Esophagus squamous epithelium (tissue), 5 donors: ENCODE measurements around the gene MED12. TPM values are rescaled to one million over a fixed set of nuclear protein-coding genes. Genes with fewer than 3 reads are reported as not detected.

Experiments used
- DNase-seq: peaks from one replicate; lab custom pipeline; 2025; lab: John Stamatoyannopoulos, UW
- H3K27ac ChIP-seq, 4 donors: fragments of 200-600 bp; sonication (generic); one replicate each; pipeline ENCODE4 v1.5.1; 2016 to 2019; ENCODE audit warnings: mild to moderate bottlenecking in 1 of 4
- H3K27me3 ChIP-seq, 4 donors: fragments of 200-600 bp; sonication (generic); 1 replicate in 3 of 4; 2 replicates in 1 of 4; pipeline versions ENCODE4 v1.5.1 to v1.6.0; 2017 to 2021; ENCODE audit warnings: antibody characterized with exemption in 1 of 4
- H3K36me3 ChIP-seq, 3 donors: fragments of 200-600 bp; sonication (generic); one replicate each; pipeline ENCODE4 v1.5.1; 2016 to 2019
- H3K4me1 ChIP-seq, 3 donors: fragments of 200-600 bp; sonication (generic); one replicate each; pipeline ENCODE4 v1.5.1; 2017 to 2019
- H3K4me3 ChIP-seq, 4 donors: fragments of 200-600 bp; sonication (generic); 1 replicate in 3 of 4; 2 replicates in 1 of 4; pipeline ENCODE4 v1.5.1; 2016 to 2019; ENCODE audit warnings: mild to moderate bottlenecking in 2 of 4, moderate library complexity in 1 of 4
- H3K9me3 ChIP-seq, 3 donors: fragments of 200-600 bp; sonication (generic); one replicate each; pipeline ENCODE4 v1.5.1; 2016 to 2019
- POLR2A ChIP-seq, 4 donors: fragments of 450-650 bp; IDR thresholded peaks; one replicate each; pipeline ENCODE4 v1.6.1; 2017; ENCODE audit warnings: antibody characterized with exemption in 4 of 4, mild to moderate bottlenecking in 4 of 4, moderate library complexity in 3 of 4
- WGBS, 2 donors: methylation state at CpG; one replicate each; pipeline ENCODE4 v1.1.5; 2018; 5-methylcytosine and 5-hydroxymethylcytosine counted together
- intact Hi-C: fragments of 100-400 bp; cut with DNase I; formaldehyde crosslinking; loops from one replicate; pipeline ENCODE4 v1.15.0; 2022
- total RNA-seq, 4 donors: library from RNA; depleted of rRNA; stranded (reverse); fragments of >200 nt; gene quantifications; one replicate each; pipeline ENCODE4 v1.1.0, GENCODE V29; 2016
- TF ChIP-seq, protein P1 (sequence below), 6 experiments: fragments of 450-650 bp in 4 of 6; fragments of 200-600 bp in 2 of 6; sonication (generic) in 2 of 6; IDR thresholded peaks; one replicate each; pipeline ENCODE4 v1.5.1; 2016 to 2019; ENCODE audit warnings: antibody characterized with exemption in 6 of 6, mild to moderate bottlenecking in 4 of 6, moderate library complexity in 4 of 6
- donor health status: DM: yes; HTN: yes; CAD: no.

MED12 gene
- total RNA-seq, 4 donors from 2014 or later = 19.9 to 34.0 (median 24.3) TPM

DNA sequence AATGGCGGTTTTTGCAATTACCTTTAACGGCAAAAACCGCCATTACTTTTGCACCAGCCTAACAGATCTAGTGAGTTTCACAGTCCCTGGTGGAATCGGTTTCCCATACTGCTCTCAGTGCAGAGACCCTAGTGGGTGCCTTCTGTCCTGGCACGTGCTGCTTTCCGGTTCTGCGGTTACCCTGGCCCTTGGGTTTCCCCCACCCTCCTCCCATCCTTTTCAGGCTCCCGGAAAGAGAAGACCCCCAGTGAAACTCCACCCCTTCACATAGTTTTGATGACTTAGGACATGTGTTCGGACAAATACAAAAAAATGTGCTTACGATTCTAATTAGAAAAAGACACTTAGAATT is 63.1 kb downstream of the MED12 start:
- Histone ChIP-seq H3K27ac (peak overlapping the region; percentile 74 to 90 (median 85)), H3K4me3 (peak overlapping the region; percentile 32 to 63 (median 47)), H3K36me3 (no peaks in the 10 kb centered on the region), H3K9me3 (no peaks in the 10 kb centered on the region), H3K4me1 (peaks cover 0 to 21% (median 4%) of the 10 kb centered on the region in 3 donors), H3K27me3 (no peaks in the 10 kb centered on the region)
- 12 to 60% methylated on average over 8 to 9 of the region's 10 CpGs for WGBS, 2 donors
- no peak for TF ChIP-seq POLR2A (IDR thresholded peaks at IDR 0.05)
- TF ChIP-seq, protein P1, sequence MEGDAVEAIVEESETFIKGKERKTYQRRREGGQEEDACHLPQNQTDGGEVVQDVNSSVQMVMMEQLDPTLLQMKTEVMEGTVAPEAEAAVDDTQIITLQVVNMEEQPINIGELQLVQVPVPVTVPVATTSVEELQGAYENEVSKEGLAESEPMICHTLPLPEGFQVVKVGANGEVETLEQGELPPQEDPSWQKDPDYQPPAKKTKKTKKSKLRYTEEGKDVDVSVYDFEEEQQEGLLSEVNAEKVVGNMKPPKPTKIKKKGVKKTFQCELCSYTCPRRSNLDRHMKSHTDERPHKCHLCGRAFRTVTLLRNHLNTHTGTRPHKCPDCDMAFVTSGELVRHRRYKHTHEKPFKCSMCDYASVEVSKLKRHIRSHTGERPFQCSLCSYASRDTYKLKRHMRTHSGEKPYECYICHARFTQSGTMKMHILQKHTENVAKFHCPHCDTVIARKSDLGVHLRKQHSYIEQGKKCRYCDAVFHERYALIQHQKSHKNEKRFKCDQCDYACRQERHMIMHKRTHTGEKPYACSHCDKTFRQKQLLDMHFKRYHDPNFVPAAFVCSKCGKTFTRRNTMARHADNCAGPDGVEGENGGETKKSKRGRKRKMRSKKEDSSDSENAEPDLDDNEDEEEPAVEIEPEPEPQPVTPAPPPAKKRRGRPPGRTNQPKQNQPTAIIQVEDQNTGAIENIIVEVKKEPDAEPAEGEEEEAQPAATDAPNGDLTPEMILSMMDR (IDR thresholded peaks at IDR 0.05) = no peak
- intact Hi-C loops = no loop called here
- no peak for DNase-seq

DNA sequence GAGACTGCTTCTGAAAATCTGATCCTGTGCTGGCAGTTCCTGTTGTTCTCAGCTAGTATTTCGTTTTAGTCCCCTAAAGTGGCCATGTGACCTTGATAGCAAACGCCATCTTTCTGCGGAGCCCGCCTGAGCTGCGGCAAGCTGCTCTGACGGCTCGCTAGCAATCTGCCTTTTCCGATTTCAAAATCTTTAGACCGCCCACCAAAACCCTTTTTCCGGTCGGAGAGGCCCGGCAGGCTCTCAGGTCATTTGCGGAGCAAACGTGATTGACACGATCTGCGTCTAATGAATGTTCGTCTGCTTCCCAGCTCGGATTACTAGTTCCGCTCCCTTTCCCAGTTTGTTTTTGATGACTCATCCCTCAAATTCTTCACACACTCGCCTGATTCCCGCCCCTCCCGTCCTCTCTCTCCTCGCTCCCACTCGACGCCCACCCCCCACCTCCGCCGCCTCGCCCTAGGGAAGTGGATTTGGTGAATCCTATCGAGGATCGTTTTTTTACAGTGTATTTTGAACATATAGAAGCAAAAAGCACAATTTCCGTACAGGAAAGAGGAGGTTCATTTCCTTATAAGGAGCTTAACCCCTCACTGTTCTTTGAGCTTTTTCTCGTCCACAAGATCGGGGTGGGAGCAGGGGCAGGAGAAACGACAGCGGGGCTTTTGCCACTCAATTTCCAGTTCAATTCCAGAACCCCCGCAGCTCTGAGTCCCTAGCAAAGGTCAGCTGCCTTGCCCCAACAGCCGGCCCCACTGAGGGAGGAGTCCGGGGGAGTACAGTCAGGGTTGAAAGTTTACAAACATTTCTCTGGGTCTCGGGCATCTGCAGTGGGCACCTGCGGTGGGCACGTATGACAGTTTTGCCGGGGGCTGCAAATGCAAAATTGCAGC is 63.8 kb downstream of the MED12 start:
- H3K27me3 ChIP-seq = no peaks in the 10 kb centered on the region
- no peaks in the 10 kb centered on the region for H3K9me3 ChIP-seq
- H3K4me3 ChIP-seq = peak overlapping the region; percentile 32 to 63 (median 47)
- TF ChIP-seq, protein P1 (IDR thresholded peaks at IDR 0.05) = no peak
- peak in 3 of 4 donors; percentile 53 to 79 (median 63) for TF ChIP-seq POLR2A (IDR thresholded peaks at IDR 0.05)
- intact Hi-C loops = no loop called here
- 0 to 24% methylated on average over 25 to 41 of the region's 42 CpGs for WGBS, 2 donors
- DNase-seq = peak; percentile 16
- H3K36me3 ChIP-seq = no peaks in the 10 kb centered on the region
- H3K27ac ChIP-seq = peak overlapping the region; percentile 74 to 90 (median 87)
- peaks cover 0 to 21% (median 4%) of the 10 kb centered on the region in 3 donors for H3K4me1 ChIP-seq

DNA sequence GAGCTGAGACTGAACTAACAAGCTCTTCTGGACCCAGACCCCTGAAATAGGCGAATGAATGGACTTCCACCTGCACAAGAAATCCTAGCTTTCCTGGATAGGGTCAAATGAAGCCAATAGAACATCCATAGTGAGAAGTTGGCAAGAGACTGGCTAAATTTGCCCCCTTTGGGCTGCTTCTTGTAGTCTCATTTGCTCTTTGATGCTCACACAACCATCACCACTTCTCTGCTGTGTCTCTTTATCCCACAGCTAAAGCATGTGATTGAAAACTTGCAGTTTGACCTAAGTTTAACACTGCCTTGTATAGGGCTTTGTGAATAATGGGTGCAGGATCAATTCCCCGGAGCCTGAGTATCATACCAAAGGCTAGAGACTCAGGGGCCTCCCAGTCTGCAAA is 64.5 kb downstream of the MED12 start:
- intact Hi-C loops = no loop called here
- no peak for DNase-seq
- Histone ChIP-seq H3K9me3 (no peaks in the 10 kb centered on the region), H3K4me3 (peak overlapping the region; percentile 27 to 63 (median 47)), H3K36me3 (no peaks in the 10 kb centered on the region), H3K27me3 (no peaks in the 10 kb centered on the region), H3K4me1 (peaks cover 0 to 21% (median 4%) of the 10 kb centered on the region in 3 donors), H3K27ac (peak overlapping the region; percentile 73 to 90 (median 87))
- TF ChIP-seq, protein P1 (IDR thresholded peaks at IDR 0.05) = no peak
- TF ChIP-seq POLR2A (IDR thresholded peaks at IDR 0.05) = no peak
- WGBS, 2 donors = 17 to 25% methylated on average over 1 to 2 of the region's 2 CpGs

DNA sequence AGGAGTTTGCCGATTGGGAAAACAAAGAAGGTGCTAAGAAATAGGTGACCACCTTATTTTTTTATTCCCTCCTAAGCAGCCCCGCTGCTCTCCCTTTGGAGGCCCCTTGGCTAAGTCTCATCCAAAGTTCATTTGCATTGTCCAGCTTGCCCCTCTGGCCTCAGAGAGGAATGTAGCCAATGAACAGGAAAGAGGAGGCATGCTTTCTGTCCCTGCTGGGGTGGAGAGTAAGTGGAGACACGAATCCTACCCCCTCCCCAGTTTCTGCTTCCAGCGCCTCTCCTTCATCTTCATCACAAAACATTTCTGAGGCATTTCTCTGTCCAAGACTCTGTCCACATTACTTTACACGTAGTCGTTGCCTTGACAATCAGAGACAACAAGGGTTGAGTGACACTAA is 64.9 kb downstream of the MED12 start:
- no peak overlapping the region for H3K27ac ChIP-seq
- no peak overlapping the region for H3K4me3 ChIP-seq
- intact Hi-C loops = no loop called here
- H3K36me3 ChIP-seq = no peaks in the 10 kb centered on the region
- no peak for DNase-seq
- H3K4me1 ChIP-seq = peaks cover 0 to 21% (median 4%) of the 10 kb centered on the region in 3 donors
- WGBS, 2 donors = 66 to 70% methylated on average over 3 to 4 of the region's 6 CpGs
- TF ChIP-seq, protein P1 (IDR thresholded peaks at IDR 0.05) = no peak
- no peaks in the 10 kb centered on the region for H3K9me3 ChIP-seq
- no peaks in the 10 kb centered on the region for H3K27me3 ChIP-seq

DNA sequence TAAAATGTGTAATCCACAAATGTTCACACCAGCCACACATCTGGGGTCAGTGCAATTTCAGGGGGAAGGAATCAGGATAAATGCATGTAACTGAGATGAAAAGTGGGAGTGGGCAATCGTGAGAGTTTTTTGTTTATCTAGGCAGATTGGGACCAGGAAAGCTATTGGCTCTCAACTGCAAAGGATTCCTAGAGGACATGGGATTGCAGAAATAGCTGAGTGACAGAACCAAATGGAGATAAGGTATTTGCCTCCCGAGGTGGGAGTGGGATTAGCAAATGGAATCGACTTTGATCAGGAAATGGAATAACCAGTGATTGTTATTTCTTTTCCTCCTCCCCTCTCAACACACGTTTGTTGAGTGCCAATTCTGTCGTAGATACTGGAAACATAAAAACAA is 65.7 kb downstream of the MED12 start:
- no peaks in the 10 kb centered on the region for H3K9me3 ChIP-seq
- H3K27ac ChIP-seq = no peak overlapping the region
- no peak for DNase-seq
- intact Hi-C loops = no loop called here
- TF ChIP-seq, protein P1 (IDR thresholded peaks at IDR 0.05) = no peak
- no peak for TF ChIP-seq POLR2A (IDR thresholded peaks at IDR 0.05)
- no peaks in the 10 kb centered on the region for H3K36me3 ChIP-seq
- no peak overlapping the region for H3K4me3 ChIP-seq
- 42 to 56% methylated on average over 5 of the region's 5 CpGs for WGBS, 2 donors
- no peaks in the 10 kb centered on the region for H3K27me3 ChIP-seq
- peaks cover 0 to 21% (median 4%) of the 10 kb centered on the region in 3 donors for H3K4me1 ChIP-seq
